Neuronal stem cell (in vitro differentiated cells): ENCODE results near the gene FER1L5.

Experiments
- DNase-seq: peaks from one replicate; pipeline ENCODE4 v3.0.0-alpha.2; 2013; ENCODE audit warnings: low spot score
- H2AFZ ChIP-seq: one replicate; pipeline ENCODE4 v1.6.1; 2013; ENCODE audit warnings: mild to moderate bottlenecking, low read length, inconsistent platforms
- H2AK5ac ChIP-seq: 2 replicates; pipeline ENCODE4 v1.6.1; 2013; ENCODE audit warnings: low read depth, mild to moderate bottlenecking, inconsistent platforms, low read length, moderate library complexity, mixed read lengths
- H2BK120ac ChIP-seq: 2 replicates; pipeline ENCODE4 v1.6.1; 2013; ENCODE audit warnings: low read depth, mild to moderate bottlenecking, inconsistent platforms, low read length, moderate library complexity, mixed read lengths
- H2BK12ac ChIP-seq: one replicate; pipeline ENCODE4 v1.6.1; 2013; ENCODE audit warnings: low read length, inconsistent platforms
- H2BK15ac ChIP-seq: 2 replicates; pipeline ENCODE4 v1.6.1; 2013; ENCODE audit warnings: mild to moderate bottlenecking, low read length, inconsistent platforms, mixed read lengths
- H2BK5ac ChIP-seq: one replicate; pipeline ENCODE4 v1.6.1; 2013; ENCODE audit warnings: inconsistent platforms, mild to moderate bottlenecking, low read length, moderate library complexity
- H3K14ac ChIP-seq: one replicate; pipeline ENCODE4 v1.6.1; 2013; ENCODE audit warnings: low read length, inconsistent platforms
- H3K18ac ChIP-seq: 2 replicates; pipeline ENCODE4 v1.6.1; 2013; ENCODE audit warnings: low read length, inconsistent platforms
- H3K23ac ChIP-seq: 2 replicates; pipeline ENCODE4 v1.6.1; 2013; ENCODE audit warnings: low read depth, mild to moderate bottlenecking, mixed read lengths, low read length, inconsistent platforms; ENCODE audit not compliant: poor library complexity
- H3K27ac ChIP-seq: replicated peaks from 3 replicates; pipeline ENCODE4 v1.5.1; 2013; ENCODE audit warnings: low read length, inconsistent platforms
- H3K27me3 ChIP-seq, 3 experiments: 2 replicates each; pipeline ENCODE4 v1.6.1; 2013; ENCODE audit warnings: low read length in 3 of 3, mild to moderate bottlenecking in 2 of 3, inconsistent platforms in 1 of 3, low read depth in 1 of 3, mixed read lengths in 1 of 3, moderate library complexity in 1 of 3; ENCODE audit not compliant: control insufficient read depth in 3 of 3, insufficient read depth in 3 of 3
- H3K36me3 ChIP-seq, 2 donors: replicated peaks in 1 of 2; 2 replicates each; pipeline ENCODE4 v1.6.1; 2013; ENCODE audit warnings: low read length in 2 of 2; ENCODE audit not compliant: control insufficient read depth in 2 of 2, insufficient read depth in 2 of 2
- H3K4ac ChIP-seq: 2 replicates; pipeline ENCODE4 v1.6.1; 2013; ENCODE audit warnings: inconsistent platforms, mild to moderate bottlenecking, low read length, moderate library complexity
- H3K4me1 ChIP-seq, 2 donors: 1 replicate in 1 of 2; 2 replicates in 1 of 2; pipeline ENCODE4 v1.6.1; 2013; ENCODE audit warnings: low read length in 2 of 2, low read depth in 1 of 2; ENCODE audit not compliant: control insufficient read depth in 2 of 2, insufficient read depth in 1 of 2
- H3K4me2 ChIP-seq: one replicate; pipeline ENCODE4 v1.6.1; 2013; ENCODE audit warnings: mild to moderate bottlenecking, low read length, inconsistent platforms; ENCODE audit not compliant: insufficient read depth, poor library complexity, severe bottlenecking
- H3K4me3 ChIP-seq, 2 donors: 2 replicates each; pipeline ENCODE4 v1.5.1; 2013; ENCODE audit warnings: low read length in 2 of 2, mild to moderate bottlenecking in 2 of 2, inconsistent platforms in 1 of 2, moderate library complexity in 1 of 2
- H3K79me1 ChIP-seq: one replicate; pipeline ENCODE4 v1.6.1; 2013; ENCODE audit warnings: low read depth, mild to moderate bottlenecking, inconsistent platforms, low read length, moderate library complexity
- H3K9ac ChIP-seq: one replicate; pipeline ENCODE4 v1.6.1; 2013; ENCODE audit warnings: mild to moderate bottlenecking, low read depth, low read length, inconsistent platforms; ENCODE audit not compliant: poor library complexity
- H3K9me3 ChIP-seq, 2 donors: replicated peaks in 1 of 2; 2 replicates each; pipeline versions ENCODE3 to v1.6.1; 2013; ENCODE audit warnings: low read length in 2 of 2, mild to moderate bottlenecking in 2 of 2, inconsistent platforms in 1 of 2, low read depth in 1 of 2, mixed read lengths in 1 of 2, moderate library complexity in 1 of 2; ENCODE audit not compliant: control insufficient read depth in 2 of 2, insufficient read depth in 1 of 2
- H4K8ac ChIP-seq: one replicate; pipeline ENCODE4 v1.6.1; 2013; ENCODE audit warnings: low read depth, mild to moderate bottlenecking, inconsistent platforms, low read length, moderate library complexity
- H4K91ac ChIP-seq: one replicate; pipeline ENCODE4 v1.6.1; 2013; ENCODE audit warnings: low read length, low read depth, mild to moderate bottlenecking, inconsistent platforms; ENCODE audit not compliant: poor library complexity
- WGBS, 2 donors: extraction: QIAGEN DNeasy Blood & Tissue Kit; methylation state at CpG; one replicate each; pipeline ENCODE4 v1.1.7; 2013; ENCODE audit warnings: missing lambda C conversion rate in 2 of 2, mixed read lengths in 1 of 2; ENCODE audit not compliant: insufficient read length in 2 of 2, insufficient replicate concordance in 1 of 2; ENCODE audit errors: extremely low coverage in 2 of 2; 5-methylcytosine and 5-hydroxymethylcytosine counted together

FER1L5 gene

DNA sequence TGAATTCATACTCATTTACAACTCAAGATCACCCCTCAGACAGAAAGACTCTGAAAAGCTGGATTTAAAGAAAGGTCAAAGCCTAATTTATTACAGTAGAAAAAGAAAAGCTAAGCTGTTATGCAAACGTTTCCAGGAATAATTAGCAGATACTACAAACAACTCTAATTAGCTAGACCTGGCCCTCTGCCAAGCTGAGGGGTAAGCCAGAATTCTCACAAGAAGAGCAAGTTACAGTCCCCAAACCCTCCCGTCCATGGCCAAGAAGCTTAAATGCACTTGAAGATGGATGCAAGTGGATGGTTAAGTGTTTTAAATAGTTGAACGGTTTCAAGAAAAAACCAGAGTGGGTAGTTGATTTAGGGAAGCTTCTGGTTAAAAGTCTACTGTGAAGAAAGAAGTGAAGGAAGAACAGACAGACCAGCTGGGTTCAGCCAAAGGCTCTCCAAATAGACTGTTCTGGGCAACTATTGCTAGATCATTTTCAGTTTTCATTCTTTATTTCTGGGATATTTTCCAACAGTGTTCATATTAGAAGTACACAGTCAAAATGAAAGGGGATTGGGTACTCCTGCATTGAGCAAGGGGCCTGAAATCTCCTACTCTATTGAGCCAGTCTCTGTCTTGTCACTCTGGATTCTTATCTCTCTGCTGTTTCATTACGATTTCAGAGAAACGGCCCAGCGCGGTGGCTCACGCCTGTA is 92.5 kb downstream of the FER1L5 start:
- H3K4me2 ChIP-seq = no peak overlapping the region
- H3K4ac ChIP-seq = no peak overlapping the region
- H3K79me1 ChIP-seq = peaks cover 4% of the 10 kb centered on the region
- H3K9me3 ChIP-seq = no peaks in the 10 kb centered on the region
- no CpG with 5 or more reads among the region's 8 CpGs for WGBS, 2 donors
- no peak overlapping the region for H2BK15ac ChIP-seq
- H3K36me3 ChIP-seq = peaks cover 29 to 82% of the 10 kb centered on the region in 2 donors
- no peaks in the 10 kb centered on the region for H3K27me3 ChIP-seq
- H2AFZ ChIP-seq = no peak overlapping the region
- no peak overlapping the region for H2BK5ac ChIP-seq
- H3K27ac ChIP-seq = no peak overlapping the region
- DNase-seq = no peak
- H2BK120ac ChIP-seq = no peak overlapping the region
- no peak overlapping the region for H3K14ac ChIP-seq
- H3K18ac ChIP-seq = no peak overlapping the region
- H3K4me3 ChIP-seq = no peak overlapping the region
- no peak overlapping the region for H4K91ac ChIP-seq
- H3K23ac ChIP-seq = no peak overlapping the region
- H4K8ac ChIP-seq = no peak overlapping the region
- no peak overlapping the region for H2AK5ac ChIP-seq
- peaks cover 3 to 4% of the 10 kb centered on the region in 2 donors for H3K4me1 ChIP-seq
- H2BK12ac ChIP-seq = no peak overlapping the region
- no peak overlapping the region for H3K9ac ChIP-seq

DNA sequence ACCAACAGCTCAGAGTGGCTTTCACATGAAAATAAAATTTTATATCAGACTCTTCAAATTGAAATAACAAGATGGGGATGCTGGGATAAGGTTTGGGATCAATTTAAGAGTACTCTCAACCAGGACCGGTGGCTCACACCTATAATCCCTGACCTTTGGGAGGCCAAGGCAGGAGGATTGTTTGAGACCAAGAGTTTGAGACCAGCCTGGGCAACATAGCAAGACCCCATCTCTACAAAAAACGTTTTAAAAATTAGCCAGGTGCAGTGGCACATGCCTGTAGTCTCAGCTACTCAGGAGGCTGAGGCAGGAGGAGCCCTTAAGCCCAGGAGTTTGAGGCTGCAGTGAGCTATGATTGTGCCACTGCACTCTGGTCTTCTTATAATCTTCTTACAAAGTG is 94.7 kb downstream of the FER1L5 start:
- Histone ChIP-seq H2BK120ac (no peak overlapping the region), H3K27ac (no peak overlapping the region), H3K4me2 (no peak overlapping the region), H4K91ac (no peak overlapping the region), H3K4me1 (peaks cover 4 to 6% of the 10 kb centered on the region in 2 donors), H2BK15ac (no peak overlapping the region), H3K27me3 (no peaks in the 10 kb centered on the region), H3K18ac (no peak overlapping the region), H3K36me3 (peaks cover 21 to 59% of the 10 kb centered on the region in 2 donors), H2BK12ac (no peak overlapping the region), H3K9ac (no peak overlapping the region), H4K8ac (no peak overlapping the region), H2BK5ac (no peak overlapping the region), H2AFZ (no peak overlapping the region), H3K4ac (no peak overlapping the region), H3K14ac (no peak overlapping the region), H2AK5ac (no peak overlapping the region), H3K23ac (no peak overlapping the region), H3K79me1 (peaks cover 4% of the 10 kb centered on the region), H3K9me3 (no peaks in the 10 kb centered on the region), H3K4me3 (no peak overlapping the region)
- WGBS, 2 donors = no CpG with 5 or more reads among the region's 2 CpGs
- DNase-seq = no peak

DNA sequence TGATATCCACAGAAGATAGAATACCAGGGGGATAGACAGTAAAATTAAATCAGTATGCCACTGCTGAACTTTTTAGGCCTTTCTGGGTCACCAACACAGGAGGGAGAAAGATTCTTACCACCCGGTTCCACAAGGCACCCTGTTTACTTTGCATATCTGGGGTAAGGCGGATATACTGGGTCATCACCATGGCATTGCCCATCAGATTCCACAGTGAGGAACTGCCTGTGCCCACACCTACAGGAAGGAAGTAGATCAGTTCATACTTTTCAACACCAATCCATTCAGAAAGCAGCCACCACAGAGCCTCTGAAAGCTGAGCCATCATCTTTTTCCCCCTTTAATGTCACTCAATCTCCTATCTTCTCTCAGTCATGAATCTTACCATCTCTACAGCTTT is 95.3 kb downstream of the FER1L5 start:
- no peaks in the 10 kb centered on the region for H3K9me3 ChIP-seq
- H3K9ac ChIP-seq = no peak overlapping the region
- no peak overlapping the region for H4K8ac ChIP-seq
- H2BK15ac ChIP-seq = no peak overlapping the region
- H3K4ac ChIP-seq = no peak overlapping the region
- H3K18ac ChIP-seq = no peak overlapping the region
- no peak overlapping the region for H3K14ac ChIP-seq
- no peak for DNase-seq
- no peak overlapping the region for H3K23ac ChIP-seq
- no peak overlapping the region for H3K27ac ChIP-seq
- no peak overlapping the region for H2AFZ ChIP-seq
- no peak overlapping the region for H2AK5ac ChIP-seq
- peaks cover 4% of the 10 kb centered on the region for H3K79me1 ChIP-seq
- no peaks in the 10 kb centered on the region for H3K27me3 ChIP-seq
- H2BK120ac ChIP-seq = no peak overlapping the region
- peaks cover 4 to 6% of the 10 kb centered on the region in 2 donors for H3K4me1 ChIP-seq
- no peak overlapping the region for H3K4me3 ChIP-seq
- no peak overlapping the region for H4K91ac ChIP-seq
- H3K4me2 ChIP-seq = no peak overlapping the region
- H2BK5ac ChIP-seq = no peak overlapping the region
- WGBS, 2 donors = no CpG with 5 or more reads among the region's 2 CpGs
- no peak overlapping the region for H2BK12ac ChIP-seq
- H3K36me3 ChIP-seq = peaks cover 21 to 55% of the 10 kb centered on the region in 2 donors

DNA sequence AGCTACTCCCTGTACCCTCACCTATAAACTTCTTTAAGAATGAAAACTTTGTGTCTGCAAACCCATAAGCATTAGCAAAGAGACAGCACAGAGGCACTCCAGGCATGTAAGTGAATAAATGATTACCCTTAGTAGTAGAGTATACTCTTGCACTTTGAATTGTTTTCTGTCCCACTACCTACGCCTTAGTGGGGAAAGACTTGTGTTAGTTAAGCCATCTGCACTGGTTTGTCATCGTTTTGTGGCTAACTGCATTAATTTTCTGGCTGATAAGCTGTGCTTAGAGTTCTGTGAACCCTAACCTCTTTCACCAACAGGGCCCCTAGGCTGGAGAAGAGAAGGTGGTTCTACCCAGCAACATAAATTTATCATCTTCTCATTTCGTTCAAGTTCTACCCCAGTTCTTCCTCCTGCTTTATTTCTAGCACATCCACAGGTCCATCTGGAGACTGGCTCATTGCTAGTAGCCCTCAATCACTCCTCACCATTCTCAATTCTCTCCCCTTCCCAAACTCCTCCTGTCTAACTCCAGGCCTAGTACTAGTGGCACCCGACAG is 96.6 kb downstream of the FER1L5 start:
- peak overlapping the region; percentile 27 for H2AK5ac ChIP-seq
- no peak overlapping the region for H2BK5ac ChIP-seq
- peak overlapping the region; percentile 82 for H3K4me2 ChIP-seq
- H3K4me1 ChIP-seq = peaks cover 4 to 6% of the 10 kb centered on the region in 2 donors
- peak overlapping the region; percentile 78 for H3K23ac ChIP-seq
- H3K9ac ChIP-seq = peak overlapping the region; percentile 83
- no peak overlapping the region for H3K27ac ChIP-seq
- H3K18ac ChIP-seq = no peak overlapping the region
- peaks cover 4% of the 10 kb centered on the region for H3K79me1 ChIP-seq
- no peak for DNase-seq
- no peak overlapping the region for H4K8ac ChIP-seq
- no peak overlapping the region for H3K4ac ChIP-seq
- no peaks in the 10 kb centered on the region for H3K9me3 ChIP-seq
- H3K36me3 ChIP-seq = peaks cover 9 to 41% of the 10 kb centered on the region in 2 donors
- WGBS, 2 donors = no CpG with 5 or more reads among the region's 4 CpGs
- H2BK12ac ChIP-seq = no peak overlapping the region
- H3K27me3 ChIP-seq = no peaks in the 10 kb centered on the region
- no peak overlapping the region for H2BK120ac ChIP-seq
- peak overlapping the region; percentile 96 for H2AFZ ChIP-seq
- H4K91ac ChIP-seq = no peak overlapping the region
- H2BK15ac ChIP-seq = no peak overlapping the region
- peak overlapping the region; percentile 81 to 87 for H3K4me3 ChIP-seq
- H3K14ac ChIP-seq = peak overlapping the region; percentile 58
